HFF-Myc (cell line): ENCODE results near the gene ZNF33A.

Experiments used
- DNase-seq: peaks from one replicate; pipeline ENCODE4 v3.0.0-alpha.2; 2011; ENCODE audit warnings: low read depth; ENCODE audit errors: extremely low read depth
- H3K4me3 ChIP-seq: replicated peaks from 2 replicates; pipeline ENCODE4 v1.5.1; 2011; ENCODE audit warnings: low read depth, mild to moderate bottlenecking, control low read depth, low read length
- TF ChIP-seq, protein P1 (sequence below): IDR thresholded peaks from 2 replicates; pipeline ENCODE4 v1.5.1; 2012; ENCODE audit warnings: mild to moderate bottlenecking, low read depth, low read length, control low read depth; ENCODE audit errors: missing control alignments

ZNF33A gene

DNA sequence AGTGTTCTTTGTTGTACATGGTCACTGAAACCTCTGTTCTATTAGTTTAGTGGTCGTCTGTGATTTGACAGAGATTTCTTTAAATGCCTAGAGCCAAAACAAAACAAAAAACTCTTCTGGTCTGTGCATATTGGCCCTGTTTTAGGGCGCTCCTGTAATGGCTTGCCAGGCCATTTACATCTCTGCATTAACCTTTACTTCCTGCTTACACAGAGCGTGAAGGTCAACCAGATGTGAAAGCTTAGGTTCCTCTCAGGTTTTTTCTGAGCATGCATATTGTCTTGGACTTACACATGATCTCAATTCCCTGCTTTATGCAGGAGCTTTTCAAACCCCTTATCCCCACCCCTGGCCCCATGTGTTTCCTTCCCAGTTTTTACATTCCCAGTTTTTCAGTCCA lies 93.3 kb downstream of the ZNF33A start:
- TF ChIP-seq, protein P1, sequence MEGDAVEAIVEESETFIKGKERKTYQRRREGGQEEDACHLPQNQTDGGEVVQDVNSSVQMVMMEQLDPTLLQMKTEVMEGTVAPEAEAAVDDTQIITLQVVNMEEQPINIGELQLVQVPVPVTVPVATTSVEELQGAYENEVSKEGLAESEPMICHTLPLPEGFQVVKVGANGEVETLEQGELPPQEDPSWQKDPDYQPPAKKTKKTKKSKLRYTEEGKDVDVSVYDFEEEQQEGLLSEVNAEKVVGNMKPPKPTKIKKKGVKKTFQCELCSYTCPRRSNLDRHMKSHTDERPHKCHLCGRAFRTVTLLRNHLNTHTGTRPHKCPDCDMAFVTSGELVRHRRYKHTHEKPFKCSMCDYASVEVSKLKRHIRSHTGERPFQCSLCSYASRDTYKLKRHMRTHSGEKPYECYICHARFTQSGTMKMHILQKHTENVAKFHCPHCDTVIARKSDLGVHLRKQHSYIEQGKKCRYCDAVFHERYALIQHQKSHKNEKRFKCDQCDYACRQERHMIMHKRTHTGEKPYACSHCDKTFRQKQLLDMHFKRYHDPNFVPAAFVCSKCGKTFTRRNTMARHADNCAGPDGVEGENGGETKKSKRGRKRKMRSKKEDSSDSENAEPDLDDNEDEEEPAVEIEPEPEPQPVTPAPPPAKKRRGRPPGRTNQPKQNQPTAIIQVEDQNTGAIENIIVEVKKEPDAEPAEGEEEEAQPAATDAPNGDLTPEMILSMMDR: no peak
- H3K4me3 ChIP-seq: no peak overlapping the region
- no peak for DNase-seq

GRCh38 chr10:38112159-38112558 lies 101.7 kb downstream of the ZNF33A start:
- DNase-seq: no peak
- TF ChIP-seq, protein P1: no peak
- H3K4me3 ChIP-seq: no peak overlapping the region
